Retina (tissue), 1 donor: ENCODE data around the gene GBF1.

Source experiments
- DNase-seq: peaks from one replicate; pipeline ENCODE4 v3.0.0-alpha.2; 2016

The GBF1 gene

GRCh38 chr10:102397222-102398171 lies 152.2 kb downstream of the GBF1 start:
- no peak for DNase-seq

GRCh38 chr10:102398172-102399020 lies 153.1 kb downstream of the GBF1 start:
- DNase-seq: no peak

- DNase-seq: peak; percentile 93
Measured at GRCh38 chr10:102399217-102400021, 154.1 kb downstream of the GBF1 start.

GRCh38 chr10:102400076-102400475 lies 154.7 kb downstream of the GBF1 start:
- no peak for DNase-seq

DNA sequence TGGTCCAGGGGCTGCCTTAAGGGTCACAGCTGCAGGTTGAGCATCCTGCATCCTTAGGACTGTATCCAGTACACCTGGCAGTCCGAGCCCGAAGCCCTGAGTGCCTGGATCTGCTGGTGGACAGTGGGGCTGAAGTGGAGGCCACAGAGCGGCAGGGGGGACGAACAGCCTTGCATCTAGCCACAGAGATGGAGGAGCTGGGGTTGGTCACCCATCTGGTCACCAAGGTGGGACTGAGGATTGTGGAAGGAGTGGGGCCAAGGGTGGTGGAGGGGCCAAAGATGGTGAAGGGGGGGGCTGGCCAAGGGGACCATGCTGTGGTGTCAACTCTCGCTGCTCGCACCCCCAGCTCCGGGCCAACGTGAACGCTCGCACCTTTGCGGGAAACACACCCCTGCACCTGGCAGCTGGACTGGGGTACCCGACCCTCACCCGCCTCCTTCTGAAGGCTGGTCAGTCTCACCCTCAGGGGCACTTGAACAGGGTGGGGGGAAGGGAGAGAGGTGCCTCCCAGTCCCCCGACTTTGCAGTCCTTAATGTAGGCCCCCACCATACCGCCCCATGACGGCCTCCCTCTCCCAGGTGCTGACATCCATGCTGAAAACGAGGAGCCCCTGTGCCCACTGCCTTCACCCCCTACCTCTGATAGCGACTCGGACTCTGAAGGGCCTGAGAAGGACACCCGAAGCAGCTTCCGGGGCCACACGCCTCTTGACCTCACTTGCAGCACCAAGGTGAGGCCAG lies 155.4 kb downstream of the GBF1 start:
- no peak for DNase-seq

DNA sequence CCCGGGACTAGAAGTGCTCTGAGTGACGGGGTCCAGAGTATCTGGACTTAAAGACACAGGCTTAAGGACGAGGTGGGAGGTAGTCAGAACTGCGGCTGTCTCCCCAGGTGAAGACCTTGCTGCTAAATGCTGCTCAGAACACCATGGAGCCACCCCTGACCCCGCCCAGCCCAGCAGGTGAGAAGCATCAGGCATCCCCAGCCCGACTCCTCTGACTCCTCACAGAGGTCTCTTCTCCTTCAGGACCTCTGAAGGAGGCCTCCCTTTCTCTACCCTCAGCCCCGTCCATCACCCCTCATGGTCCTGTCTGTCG lies 156.0 kb downstream of the GBF1 start:
- no peak for DNase-seq

- no peak for DNase-seq
Measured at GRCh38 chr10:102401735-102402511, 156.6 kb downstream of the GBF1 start.

- DNase-seq: no peak
Measured at GRCh38 chr10:102402512-102402896, 157.2 kb downstream of the GBF1 start.

DNA sequence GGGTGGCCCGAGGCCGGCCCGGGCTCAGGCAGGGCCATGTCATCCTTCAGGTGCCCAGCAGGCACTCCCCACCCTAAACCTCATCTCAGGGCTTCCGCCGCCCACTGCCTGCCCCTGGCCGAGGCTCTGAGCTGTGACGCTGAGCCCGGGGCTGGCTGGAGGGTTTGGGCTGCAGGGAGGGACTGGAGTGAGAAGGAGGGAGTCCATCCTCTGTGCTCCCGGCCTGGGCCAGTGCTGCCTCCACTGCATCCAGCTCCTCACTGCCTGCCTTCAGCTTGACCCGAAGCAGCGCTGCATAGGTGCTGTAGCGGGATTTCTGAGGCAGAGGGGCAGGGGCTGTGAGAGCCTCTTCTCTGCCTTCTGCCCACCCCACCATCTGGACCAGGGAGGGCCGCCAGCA lies 157.8 kb downstream of the GBF1 start:
- DNase-seq: no peak

DNA sequence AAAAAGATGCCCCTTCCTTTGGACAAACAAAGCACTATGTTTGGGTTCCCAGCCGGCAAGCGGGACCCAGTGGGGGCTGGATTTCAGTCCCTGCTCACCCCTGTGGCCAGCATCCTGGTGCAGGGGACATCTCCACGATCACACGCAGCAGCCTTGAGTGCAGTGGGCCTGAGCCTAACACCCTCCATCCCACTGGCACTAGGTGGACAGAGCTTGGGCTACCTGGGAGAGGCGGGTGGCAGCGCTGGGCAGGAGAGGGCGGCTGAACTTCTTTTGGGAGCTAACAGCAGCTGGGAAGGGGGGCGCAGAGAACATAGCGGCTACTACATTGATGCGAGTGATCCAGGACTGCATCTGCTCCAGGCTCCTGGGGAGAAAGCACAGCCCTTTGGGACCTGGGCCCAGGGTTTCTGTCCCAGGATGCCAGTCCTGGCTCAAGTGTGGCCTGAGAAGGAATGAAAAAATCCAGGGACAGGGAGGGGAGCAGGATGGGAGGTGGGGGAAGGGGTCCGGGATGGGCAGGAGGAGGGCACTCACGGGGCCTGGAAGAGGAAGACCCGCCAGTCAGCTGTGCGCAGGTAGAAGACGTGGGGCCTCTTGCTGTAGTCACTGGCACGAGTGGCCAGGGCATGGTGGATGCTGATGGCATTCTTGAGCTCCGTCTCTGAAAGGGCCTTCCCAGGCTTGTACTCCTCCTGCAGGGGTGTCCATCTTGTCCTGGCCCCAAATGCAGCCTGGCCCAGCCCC lies 159.2 kb downstream of the GBF1 start:
- DNase-seq: no peak

- no peak for DNase-seq
Measured at GRCh38 chr10:102405108-102405571, 159.8 kb downstream of the GBF1 start.

DNA sequence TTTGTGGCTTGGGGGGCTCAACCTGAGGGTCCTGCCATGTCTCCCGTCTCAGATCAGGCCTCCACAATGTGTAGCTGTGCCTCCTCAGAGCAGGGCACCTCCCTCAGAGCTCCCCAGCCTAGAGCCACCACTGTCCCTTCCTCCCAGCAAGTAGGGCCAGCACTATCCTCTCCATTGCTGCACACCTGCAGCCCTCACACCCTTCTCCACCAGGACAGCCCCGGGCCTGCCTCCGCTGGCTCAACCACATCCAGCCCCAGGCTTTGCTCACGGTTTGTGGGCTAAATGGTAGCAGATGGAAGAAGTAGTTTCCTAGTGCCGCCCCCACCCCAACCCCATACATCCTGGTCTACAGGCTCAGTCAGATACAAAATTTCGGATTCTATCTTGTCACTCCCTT lies 160.3 kb downstream of the GBF1 start:
- no peak for DNase-seq

GRCh38 chr10:102406815-102407214 lies 161.5 kb downstream of the GBF1 start:
- DNase-seq: no peak

- DNase-seq: no peak
Measured at GRCh38 chr10:102407425-102408130, 162.2 kb downstream of the GBF1 start.

DNA sequence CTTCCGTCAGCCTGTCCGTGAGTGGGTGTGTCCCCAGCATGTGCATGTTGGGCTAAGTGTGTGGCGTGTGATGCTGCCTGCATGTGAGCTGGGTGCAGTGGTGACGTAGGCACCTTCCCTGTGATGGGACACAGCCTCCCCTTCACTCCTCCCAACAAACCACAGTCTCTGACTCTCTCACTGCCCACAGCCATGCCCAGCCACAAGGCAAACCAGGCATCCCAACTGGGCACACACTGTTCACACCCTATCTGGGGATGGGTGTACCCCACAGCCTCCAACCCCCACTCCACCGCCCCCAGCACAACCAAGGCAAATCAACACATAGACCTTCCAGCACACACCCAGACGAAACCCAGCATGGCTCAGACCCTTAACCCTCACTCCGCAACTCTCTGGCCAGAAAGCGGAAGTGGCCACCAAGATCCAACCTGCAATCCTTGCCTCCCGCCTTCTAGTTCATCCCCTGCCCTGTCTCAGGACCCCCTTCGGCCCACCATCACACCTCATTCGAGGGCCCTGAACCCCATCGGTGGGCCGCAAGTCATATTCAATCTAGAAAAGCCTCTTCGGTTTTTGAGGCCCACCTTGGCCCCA lies 162.9 kb downstream of the GBF1 start:
- DNase-seq: no peak

DNA sequence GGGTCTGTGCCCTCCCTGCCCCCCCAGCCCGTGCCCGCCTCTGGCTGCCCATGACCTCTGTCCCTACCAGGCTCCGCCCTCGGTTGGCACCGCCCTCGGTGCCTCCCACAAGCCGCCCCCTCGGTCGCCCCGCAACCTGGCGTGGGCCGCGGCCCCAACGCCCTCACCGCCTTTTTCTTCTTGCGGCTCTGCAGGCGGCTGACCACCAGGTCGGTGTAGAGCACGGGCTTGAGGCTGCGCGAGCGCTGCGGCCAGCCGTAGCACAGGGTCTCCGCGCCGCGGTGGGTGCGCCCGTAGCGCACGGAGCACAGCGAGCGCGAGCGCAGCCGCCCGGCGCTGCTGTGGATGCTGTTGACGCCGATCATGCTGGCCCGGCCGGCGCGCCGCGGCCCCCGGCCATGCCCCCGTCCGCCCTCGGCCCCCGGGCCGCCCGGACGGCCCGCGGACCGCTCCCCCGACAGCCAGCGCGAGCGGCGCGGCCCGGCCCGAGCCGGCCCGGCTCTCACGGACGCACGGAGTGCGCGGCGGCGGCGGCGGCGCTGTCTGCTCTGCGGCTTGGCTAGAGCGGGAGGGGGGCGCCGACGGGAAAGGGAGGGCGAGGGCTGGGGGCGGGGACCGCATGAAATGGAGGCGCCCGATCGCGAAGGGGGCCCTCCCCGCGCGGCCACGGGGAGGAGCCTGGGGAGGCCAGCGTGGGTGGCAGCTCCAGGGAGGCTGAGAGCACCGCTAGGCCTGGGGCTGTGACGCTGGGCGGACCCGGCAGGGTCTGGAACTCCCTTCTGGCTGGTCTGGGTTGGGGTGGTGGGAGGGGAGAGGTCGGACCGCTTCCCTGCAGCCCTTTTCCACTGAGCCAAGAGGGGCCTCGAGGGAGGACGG lies 163.6 kb downstream of the GBF1 start:
- DNase-seq: peak; percentile 80

DNA sequence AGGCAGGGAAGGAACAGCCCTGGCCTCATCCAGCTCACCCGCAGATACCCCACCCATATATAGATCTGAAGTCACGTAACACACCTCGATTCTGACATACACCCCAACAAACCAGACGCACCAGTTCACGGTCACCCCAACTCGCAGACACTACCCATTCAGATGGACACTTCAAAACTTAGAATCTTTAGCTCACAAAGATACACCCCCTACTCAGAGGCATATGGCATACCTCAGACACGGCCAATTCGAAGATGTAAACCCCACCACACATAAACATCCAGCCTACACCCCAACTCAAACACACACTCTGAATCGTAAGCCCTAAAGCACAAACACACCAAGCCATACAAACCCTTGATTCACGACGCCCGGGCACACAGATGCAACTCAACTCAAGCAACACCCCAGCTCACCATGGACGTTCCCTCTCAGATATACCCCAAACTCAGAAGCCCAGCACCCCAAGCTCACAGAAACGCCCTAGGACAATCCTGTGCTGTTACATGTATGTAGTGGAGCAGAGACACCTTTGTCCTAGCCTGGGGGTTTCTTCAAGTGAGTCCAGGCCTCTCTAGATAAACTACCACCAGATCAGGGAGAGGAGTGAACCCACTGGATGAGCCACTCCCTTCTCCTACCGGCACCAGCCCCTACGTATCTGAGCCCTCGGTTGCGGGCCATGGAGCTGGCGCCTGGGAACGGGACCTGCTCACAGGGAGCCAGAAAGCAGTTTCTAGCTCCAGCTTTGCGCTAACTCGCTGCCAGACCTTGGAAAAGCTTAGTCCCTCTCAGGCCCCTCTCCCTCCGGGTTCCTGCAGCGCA lies 164.5 kb downstream of the GBF1 start:
- no peak for DNase-seq
